Measurements from ENCODE around the gene LMOD3. TPM values are rescaled to one million over a fixed set of nuclear protein-coding genes. Genes with fewer than 3 reads are reported as not detected.

LMOD3 gene
- total and polyA plus RNA-seq, 9 of the 15 experiments (the other 6 are each of a cell fraction or from before 2014, with no cell fraction given): 0.03 TPM; not detected in 8

GRCh38 chr3:69121950-69122349 is 445 bp downstream of the LMOD3 start:
- H2AFZ ChIP-seq (ENCODE audit: low read depth, low read length): no peak overlapping the region
- H3K27ac ChIP-seq (ENCODE audit: extremely low read depth, low read depth, low read length): no peak overlapping the region
- no peak for ATAC-seq
- ChIA-PET CTCF (ENCODE audit: low intra/inter-chr PET ratio) (no interaction called here), POLR2A (no interaction called here)
- BruUV-seq (replicated peaks): no TSS peak
- 7% methylated on average over 8 of the region's 8 CpGs for WGBS (ENCODE audit: insufficient coverage, low coverage, missing lambda C conversion rate)
- no peak overlapping the region for H3K4me3 ChIP-seq
- H3K9me3 ChIP-seq (replicated peaks; ENCODE audit: control insufficient read depth, insufficient read depth, low read depth, low read length): no peaks in the 10 kb centered on the region
- H3K27me3 ChIP-seq (ENCODE audit: control insufficient read depth in 2 of 2, insufficient read depth in 2 of 2, low read length in 2 of 2): no peaks in the 10 kb centered on the region; a peak in 1 of 5 replicates
- H3K9me1 ChIP-seq (ENCODE audit: control insufficient read depth, insufficient read depth, low read length): no peaks in the 10 kb centered on the region
- TF ChIP-seq ZNF277 (CRISPR knock-in tag; IDR thresholded peaks at IDR 0.05; ENCODE audit: borderline replicate concordance) (no peak), PHTF2 (CRISPR knock-in tag; IDR thresholded peaks at IDR 0.05) (no peak), ARID3A (IDR thresholded peaks at IDR 0.05; ENCODE audit: borderline replicate concordance, low read depth, low read length) (no peak), MYNN (IDR thresholded peaks at IDR 0.05) (no peak), MYNN (CRISPR knock-in tag; IDR thresholded peaks at IDR 0.05) (no peak), JUN (IDR thresholded peaks at IDR 0.05; ENCODE audit: borderline replicate concordance, low read depth, low read length) (no peak), JUN (CRISPR knock-in tag; IDR thresholded peaks at IDR 0.05; ENCODE audit: borderline replicate concordance) (no peak), KAT2B (IDR thresholded peaks at IDR 0.05; ENCODE audit: low read depth, low read length) (no peak), ZNF311 (CRISPR knock-in tag; IDR thresholded peaks at IDR 0.05) (no peak), TAF15 (IDR thresholded peaks at IDR 0.05; ENCODE audit: low read depth, low read length) (no peak)
- H4K20me1 ChIP-seq (replicated peaks; ENCODE audit: control insufficient read depth, insufficient read depth, low read length): no peaks in the 10 kb centered on the region
- H3K4me1 ChIP-seq (replicated peaks in 1 of 2; ENCODE audit: control insufficient read depth in 2 of 2, insufficient read depth in 2 of 2, low read length in 2 of 2): no peaks in the 10 kb centered on the region; a peak in 1 of 5 replicates
- intact Hi-C loops (cut with micrococcal nuclease) (loop anchor here (1.0 to 2.0 kb wide), 2 partner anchors 39 to 185 kb away; no protein-coding TSS in a partner anchor), in situ Hi-C loops (cut with MboI) (no loop called here)
- no peak overlapping the region for H3K4me2 ChIP-seq (ENCODE audit: insufficient read depth, low read length)
- no peaks in the 10 kb centered on the region for H3K36me3 ChIP-seq (ENCODE audit: control insufficient read depth, insufficient read depth, low read length)
- no peak for DNase-seq (ENCODE audit: extremely low read depth in 1 of 4, low spot score in 3 of 4)
- no peaks in the 10 kb centered on the region for H3K79me2 ChIP-seq (ENCODE audit: control insufficient read depth, insufficient read depth, low read length)
- no peak overlapping the region for H3K9ac ChIP-seq (ENCODE audit: insufficient read depth in 1 of 2, low read depth in 2 of 2, low read length in 2 of 2)
- no peak for FAIRE-seq

Measured in K562 (cell line).